Measurements from ENCODE around the gene PACS2.

Gene PACS2

GRCh38 chr14:105389534-105389933, 75.0 kb downstream of the PACS2 start:
- DNase-seq, result no peak

- no peak for DNase-seq
Observed at GRCh38 chr14:105389976-105390848, 75.7 kb downstream of the PACS2 start.

- no peak for DNase-seq
Observed at GRCh38 chr14:105390849-105391500, 76.4 kb downstream of the PACS2 start.

- DNase-seq, result no peak
Observed at GRCh38 chr14:105391541-105391940, 77.0 kb downstream of the PACS2 start.

- no peak for DNase-seq
Observed at GRCh38 chr14:105392131-105393090, 77.9 kb downstream of the PACS2 start.

GRCh38 chr14:105393151-105393550, 78.6 kb downstream of the PACS2 start:
- DNase-seq, result no peak

- no peak for DNase-seq
Observed at GRCh38 chr14:105394714-105395537, 80.4 kb downstream of the PACS2 start.

GRCh38 chr14:105395538-105395854, 80.9 kb downstream of the PACS2 start:
- DNase-seq, result no peak

- DNase-seq, result no peak
Observed at GRCh38 chr14:105397350-105397931, 82.9 kb downstream of the PACS2 start.

GRCh38 chr14:105398044-105398725, 83.6 kb downstream of the PACS2 start, which contains the start of gene TEX22:
Gene TEX22 (plus strand): TSS chr14:105398538. CDS start chr14:105399341, 803 bp downstream.
- peak; percentile 92 for DNase-seq

GRCh38 chr14:105398726-105399465, 84.3 kb downstream of the PACS2 start:
- DNase-seq, result no peak

GRCh38 chr14:105399466-105399775, 84.9 kb downstream of the PACS2 start:
- DNase-seq, result no peak

- DNase-seq, result no peak
Observed at GRCh38 chr14:105400016-105400415, 85.5 kb downstream of the PACS2 start.

GRCh38 chr14:105401699-105402098, 87.2 kb downstream of the PACS2 start:
- DNase-seq, result no peak

GRCh38 chr14:105408592-105408991, 94.0 kb downstream of the PACS2 start:
- no peak for DNase-seq

GRCh38 chr14:105409364-105409763, 94.8 kb downstream of the PACS2 start:
- DNase-seq, result no peak

- DNase-seq, result no peak
Observed at GRCh38 chr14:105410642-105411016, 96.1 kb downstream of the PACS2 start.

GRCh38 chr14:105411017-105411941, 96.7 kb downstream of the PACS2 start:
- no peak for DNase-seq

- DNase-seq, result no peak
Observed at GRCh38 chr14:105411985-105412770, 97.6 kb downstream of the PACS2 start.
